CMK (cell line): ENCODE results near the gene SLX1B.
"Not testable (repeated sequence)": the region's sequence is repeated elsewhere in the genome, so short reads cannot be mapped to it uniquely, and the experiment has no call there.

Experiments used
- DNase-seq: peaks from one replicate; pipeline ENCODE4 v3.0.0-alpha.2; 2010; ENCODE audit warnings: low read depth

Gene SLX1B

DNA sequence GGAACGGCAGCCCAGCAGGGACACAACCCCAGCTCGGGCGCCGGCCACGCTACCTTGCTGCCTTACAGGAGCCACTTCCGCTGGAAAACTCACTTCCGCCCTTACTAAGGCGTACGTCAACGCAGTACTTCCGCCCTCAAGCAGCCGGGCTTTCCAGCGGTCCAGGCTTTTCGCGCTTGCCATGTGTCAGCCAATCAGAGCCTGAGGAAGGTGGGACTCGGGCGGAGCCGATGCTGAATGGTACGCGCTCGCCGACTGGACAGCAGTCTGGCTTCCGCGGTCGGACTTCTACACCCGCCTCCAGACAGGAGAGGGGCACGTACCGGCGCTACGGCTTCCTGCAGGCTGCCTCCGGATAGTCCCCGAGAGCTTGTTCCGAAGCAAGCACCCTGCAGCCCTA, at the start of gene SLX1B, which contains the start of gene BOLA2:
Gene SLX1B (plus strand): TSS at position 265 of the 400 bp plus-strand sequence.
Gene BOLA2 (minus strand): TSS at position 83 of the 400 bp plus-strand sequence. CDS start 98 bp downstream, outside the sequence.
- not testable (repeated sequence) for DNase-seq

- not testable (repeated sequence) for DNase-seq
Measured at GRCh38 chr16:29405249-29405648, 49.1 kb upstream of the SLX1B start.

DNA sequence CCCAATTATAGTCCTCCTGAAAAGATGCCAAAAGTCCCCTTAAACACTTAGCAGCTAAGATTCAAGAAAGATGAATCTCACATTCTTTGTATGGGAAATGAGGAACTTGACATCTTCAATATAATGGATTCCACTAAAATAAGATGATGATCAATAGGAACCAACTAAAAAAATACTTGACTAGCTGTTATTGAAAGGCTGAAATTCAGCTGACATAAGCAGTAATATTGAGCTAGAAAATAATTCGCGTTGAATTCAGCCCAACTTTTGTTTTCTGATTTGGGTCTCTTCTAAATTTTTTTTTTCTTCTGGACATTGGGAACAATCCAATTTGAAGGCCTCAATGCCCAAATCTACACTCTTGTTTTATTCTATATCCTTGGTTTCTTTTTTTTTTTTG, 30.7 kb upstream of the SLX1B start:
- DNase-seq = not testable (repeated sequence)

- not testable (repeated sequence) for DNase-seq
Measured at GRCh38 chr16:29425390-29425789, 28.9 kb upstream of the SLX1B start.

DNA sequence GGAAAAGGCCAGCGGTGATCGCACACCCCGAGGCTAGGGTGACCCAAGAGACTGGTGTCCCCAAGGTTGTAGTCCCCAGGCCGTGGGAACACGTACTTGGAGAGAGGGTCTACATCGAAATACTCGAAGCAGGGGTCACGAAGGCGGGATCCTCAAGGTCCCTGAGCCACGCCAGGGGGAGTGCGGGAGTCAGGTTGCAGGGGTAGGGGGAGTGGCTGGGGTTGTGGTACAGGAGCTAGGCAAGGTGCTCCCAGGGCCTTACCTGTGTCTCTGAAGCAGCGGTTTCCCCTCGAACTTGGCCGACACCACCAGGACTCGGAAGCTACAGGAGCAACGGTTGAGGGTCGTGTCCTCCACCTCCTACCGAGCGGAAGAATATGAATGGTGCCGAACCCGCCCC, 579 bp upstream of the SLX1B start:
- not testable (repeated sequence) for DNase-seq

DNA sequence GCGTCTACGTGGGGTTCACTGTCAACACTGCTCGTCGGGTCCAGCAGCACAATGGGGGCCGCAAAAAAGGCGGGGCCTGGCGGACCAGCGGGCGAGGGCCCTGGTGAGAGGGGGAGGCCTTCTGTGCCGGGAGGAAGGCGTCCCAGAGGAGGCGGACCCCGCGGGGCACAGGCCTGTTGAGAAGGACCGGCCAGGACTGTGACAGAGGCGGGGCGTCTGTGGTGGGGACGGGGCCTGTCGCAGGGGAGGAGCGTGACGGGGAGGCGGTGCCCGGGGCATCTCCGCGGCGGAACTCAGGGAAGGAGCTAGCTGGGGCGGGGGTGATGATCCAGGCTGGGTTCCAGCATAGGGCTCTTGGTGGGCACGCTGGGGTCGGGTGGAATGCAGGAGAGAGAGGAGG, 495 bp downstream of the SLX1B start:
- not testable (repeated sequence) for DNase-seq

DNA sequence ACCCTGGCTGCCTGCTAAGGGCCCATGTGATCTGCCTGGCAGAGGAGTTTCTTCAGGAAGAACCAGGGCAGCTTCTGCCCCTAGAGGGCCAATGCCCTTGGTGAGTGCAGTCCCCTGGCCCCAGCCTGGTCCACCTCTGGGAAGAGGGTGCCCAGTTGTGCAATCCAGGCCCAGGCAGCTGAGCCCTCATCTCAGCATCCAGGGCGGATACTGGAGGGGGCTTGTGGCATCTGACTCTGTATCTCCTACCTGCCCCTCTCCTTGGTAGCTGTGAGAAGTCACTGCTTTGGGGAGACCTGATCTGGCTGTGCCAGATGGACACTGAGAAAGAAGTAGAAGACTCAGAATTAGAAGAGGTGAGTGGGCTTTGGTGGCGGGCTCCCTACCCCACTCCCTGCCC, 3.3 kb downstream of the SLX1B start:
- not testable (repeated sequence) for DNase-seq

GRCh38 chr16:29459706-29460646, 5.6 kb downstream of the SLX1B start, which contains the start of gene SULT1A4:
Gene SULT1A4, plus strand, starts transcription at chr16:29459913. Its CDS starts 1,473 bp downstream, at chr16:29461386.
- DNase-seq = not testable (repeated sequence)

DNA sequence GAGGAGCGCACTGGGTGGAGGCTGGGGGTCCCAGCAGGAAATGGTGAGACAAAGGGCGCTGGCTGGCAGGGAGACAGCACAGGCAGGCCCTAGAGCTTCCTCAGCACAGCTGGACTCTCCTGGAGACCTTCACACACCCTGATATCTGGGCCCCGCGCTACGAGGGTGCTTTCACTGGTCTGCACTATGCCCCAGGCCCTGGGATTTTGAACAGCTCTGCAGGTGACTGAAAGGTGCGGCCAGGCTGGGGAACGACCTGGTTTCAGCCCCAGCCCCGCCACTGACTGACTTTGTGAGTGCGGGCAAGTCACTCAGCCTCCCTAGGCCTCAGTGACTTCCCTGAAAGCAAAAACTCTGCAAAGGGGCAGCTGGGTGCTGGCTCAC, 6.3 kb downstream of the SLX1B start:
- not testable (repeated sequence) for DNase-seq

DNA sequence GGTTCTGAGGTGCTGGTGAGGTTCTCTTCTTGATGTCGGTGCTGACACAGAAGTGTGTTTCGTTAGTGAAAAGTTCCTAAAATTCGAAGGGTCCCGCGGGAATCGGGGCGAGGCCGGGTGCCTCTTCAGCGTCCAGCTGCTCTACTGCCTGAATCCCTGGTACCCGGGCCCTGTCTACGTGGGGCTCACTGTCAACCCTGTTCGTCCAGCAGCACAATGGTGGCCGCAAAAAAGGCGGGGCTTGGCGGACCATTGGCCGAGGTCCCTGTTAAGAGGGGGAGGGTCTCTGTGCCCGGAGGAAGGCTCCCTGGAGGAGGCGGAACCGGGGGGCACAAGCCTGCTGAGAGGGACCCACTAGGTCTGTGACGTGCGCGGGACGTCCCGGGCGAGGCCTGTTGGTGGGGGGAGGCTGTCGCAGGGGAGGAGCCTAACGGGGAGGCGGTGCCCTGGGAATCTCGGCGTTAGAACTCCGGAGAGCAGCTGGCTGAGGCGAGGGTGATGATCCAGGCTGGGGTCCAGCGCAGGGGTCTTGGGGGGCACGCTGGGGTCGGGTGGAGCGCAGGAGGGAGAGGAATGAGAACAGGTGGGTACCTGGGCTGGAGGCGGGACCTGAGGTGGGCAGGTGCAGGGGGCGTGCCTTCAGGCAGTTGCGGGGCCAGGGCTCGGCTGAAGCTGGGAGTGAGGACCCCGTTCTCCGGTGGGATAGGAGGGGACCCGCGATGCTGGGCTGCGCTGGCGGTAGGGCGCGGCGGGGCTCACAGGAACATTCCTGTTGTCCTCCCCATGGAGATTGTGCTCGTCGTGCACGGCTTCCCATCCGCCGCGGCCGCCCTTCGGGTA, 11.9 kb downstream of the SLX1B start:
- DNase-seq = not testable (repeated sequence)

DNA sequence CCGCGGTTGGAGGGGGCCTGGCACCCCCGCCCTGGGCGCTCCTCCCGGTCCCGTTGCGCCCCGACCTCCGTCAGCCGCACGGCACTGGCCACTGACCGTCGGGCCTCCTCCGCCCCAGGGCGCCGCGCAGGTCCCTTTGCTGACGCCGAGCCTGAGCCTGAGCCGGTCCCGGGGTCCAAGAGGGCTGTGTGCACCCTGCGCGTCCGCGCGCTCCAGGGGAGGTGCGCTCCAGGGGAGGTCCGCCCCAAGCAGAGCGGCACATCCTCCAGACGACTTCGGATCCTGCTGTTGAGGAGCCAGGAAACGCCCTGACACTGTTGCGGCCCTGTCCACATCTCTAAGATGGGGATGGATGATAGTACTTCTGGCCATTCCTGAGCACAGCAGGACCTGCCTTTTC, 12.6 kb downstream of the SLX1B start:
- not testable (repeated sequence) for DNase-seq

DNA sequence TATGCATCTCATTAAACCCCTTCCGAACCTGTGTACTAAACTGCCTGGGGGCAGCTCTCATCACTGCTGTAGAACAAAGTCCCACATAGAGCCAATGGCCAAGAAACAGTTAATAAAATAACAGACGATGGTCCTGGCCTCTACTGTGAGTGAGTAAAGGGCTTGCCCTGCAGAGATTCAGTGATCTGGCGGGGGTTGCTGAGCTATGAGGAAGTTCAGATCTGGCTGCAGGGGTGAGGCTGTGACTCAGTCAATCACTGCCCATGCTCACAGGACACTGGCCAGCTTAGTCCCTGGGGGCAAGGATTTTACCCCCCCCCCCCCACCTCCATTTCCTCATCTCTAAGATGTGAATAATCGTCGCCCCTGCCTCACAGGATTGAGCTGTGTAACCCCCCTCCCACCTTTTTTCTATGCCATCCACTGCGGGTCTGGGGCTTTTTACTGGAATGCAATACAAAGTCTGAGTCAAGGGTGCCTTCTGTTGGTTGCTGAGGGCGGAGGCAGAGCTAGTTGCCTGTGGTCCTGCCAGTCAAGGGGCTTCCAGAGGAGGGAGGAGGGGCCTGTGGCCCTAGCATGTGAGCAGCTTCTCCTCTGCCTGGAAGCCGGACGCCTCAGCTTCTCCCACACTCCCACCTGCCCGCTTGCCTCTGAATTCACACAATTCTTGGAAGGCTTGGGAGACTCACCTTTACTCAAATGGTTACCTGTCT, 13.5 kb downstream of the SLX1B start:
- DNase-seq = not testable (repeated sequence)

GRCh38 chr16:29469660-29470059, 15.3 kb downstream of the SLX1B start:
- not testable (repeated sequence) for DNase-seq

- not testable (repeated sequence) for DNase-seq
Measured at GRCh38 chr16:29472065-29472464, 17.7 kb downstream of the SLX1B start.

DNA sequence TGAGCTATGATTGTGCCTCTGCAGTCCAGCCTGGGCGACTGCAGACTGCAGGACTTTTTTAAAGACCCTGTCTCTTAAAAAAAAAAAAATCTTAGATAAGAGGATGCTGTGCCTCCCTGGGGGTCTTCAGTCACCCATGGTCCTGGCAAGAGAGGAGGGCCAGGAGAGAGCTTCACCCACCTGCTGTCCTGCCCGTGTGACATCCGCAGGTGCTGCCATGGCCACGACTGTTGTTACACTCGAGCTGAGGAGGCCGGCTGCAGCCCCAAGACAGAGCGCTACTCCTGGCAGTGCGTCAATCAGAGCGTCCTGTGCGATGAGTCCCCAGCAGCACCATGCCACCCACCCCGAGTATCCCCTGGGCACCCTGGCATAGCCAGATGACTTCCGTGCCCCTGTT, 27.9 kb downstream of the SLX1B start:
- DNase-seq = not testable (repeated sequence)

DNA sequence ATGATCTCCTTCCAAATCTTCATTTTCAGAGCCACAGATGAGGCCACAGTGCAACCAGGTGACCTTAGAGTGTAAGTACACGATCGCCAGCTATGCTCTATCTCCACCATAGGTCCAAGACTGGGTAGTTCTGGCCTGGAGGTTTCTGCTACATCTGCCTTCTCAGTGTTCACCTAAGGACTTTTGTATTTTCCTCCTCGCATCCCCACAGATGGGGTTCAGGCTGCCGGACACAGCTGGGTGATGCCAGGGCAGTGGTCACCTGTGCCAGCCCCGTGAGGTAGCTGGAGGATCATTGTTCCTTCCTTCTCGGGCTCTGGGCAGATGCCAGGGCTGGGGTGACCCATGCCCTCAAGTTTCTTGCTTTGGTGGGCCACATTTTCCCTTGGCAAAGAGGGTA, 52.0 kb downstream of the SLX1B start, which contains the start of gene NPIPB12:
Gene NPIPB12 (minus strand): TSS at position 101 of the 400 bp plus-strand sequence.
- not testable (repeated sequence) for DNase-seq
